A549 (cell line): ENCODE data around the gene DPRX.

Experiments used
- CBX8 ChIP-seq: fragments of 200-600 bp; sonication (generic); IDR thresholded peaks from 2 replicates; pipeline ENCODE4 v1.6.1; 2016
- CTCF ChIP-seq: fragments of >200 bp; sonication (Bioruptor Twin); formaldehyde crosslinking; IDR thresholded peaks from 3 replicates; pipeline ENCODE4 v1.5.1; 2016
- HDAC2 ChIP-seq: fragments of 200-600 bp; sonication (generic); IDR thresholded peaks from 2 replicates; pipeline ENCODE4 v1.6.1; 2016
- POLR2A ChIP-seq: IDR thresholded peaks from 2 replicates; pipeline ENCODE4 v1.6.1; 2012; ENCODE audit warnings: mild to moderate bottlenecking, low read length
- SMC3 ChIP-seq: fragments of >200 bp; sonication (Bioruptor Twin); formaldehyde crosslinking; IDR thresholded peaks from 3 replicates; pipeline ENCODE4 v1.6.1; 2018; ENCODE audit warnings: inconsistent platforms
- USF2 ChIP-seq: fragments of 450-650 bp; IDR thresholded peaks from 2 replicates; pipeline ENCODE4 v1.6.1; 2014; ENCODE audit warnings: antibody characterized with exemption

- no peak for TF ChIP-seq CTCF
- no peak for TF ChIP-seq CBX8
- no peak for TF ChIP-seq POLR2A
- TF ChIP-seq HDAC2, result no peak
- TF ChIP-seq SMC3, result no peak
- no peak for TF ChIP-seq USF2
Measured at GRCh38 chr19:53670345-53670744, 38.5 kb downstream of the DPRX start.
